Left lobe of liver (tissue), 2 donors: Measurements from ENCODE around the gene TPTE2. TPM values are rescaled to one million over a fixed set of nuclear protein-coding genes. Genes with fewer than 3 reads are reported as not detected.
A peak's percentile ranks its signal among the peaks of the same experiment; 100 is the strongest.
"Not testable (repeated sequence)": the region's sequence is repeated elsewhere in the genome, so short reads cannot be mapped to it uniquely, and the experiment has no call there.

Experiments used
- ATAC-seq: fragments of 200-7000 bp; cut with Tn5 transposase; one replicate; pipeline ENCODE4 v1.9.1; 2020; ENCODE audit warnings: mild to moderate bottlenecking, moderate library complexity
- DNase-seq: peaks from one replicate; pipeline ENCODE4 v3.0.0-alpha.2; 2020; ENCODE audit warnings: low spot score
- total RNA-seq: library from RNA; stranded (reverse); gene quantifications from one replicate; pipeline ENCODE4 v1.2.1, GENCODE V29; 2021
- donor health status: DM: no; HTN: no; CAD: no; lungs with moderate emphysema.
- donor health status: DM: no; HTN: yes; CAD: no.

Gene TPTE2
- not detected for total RNA-seq

DNA sequence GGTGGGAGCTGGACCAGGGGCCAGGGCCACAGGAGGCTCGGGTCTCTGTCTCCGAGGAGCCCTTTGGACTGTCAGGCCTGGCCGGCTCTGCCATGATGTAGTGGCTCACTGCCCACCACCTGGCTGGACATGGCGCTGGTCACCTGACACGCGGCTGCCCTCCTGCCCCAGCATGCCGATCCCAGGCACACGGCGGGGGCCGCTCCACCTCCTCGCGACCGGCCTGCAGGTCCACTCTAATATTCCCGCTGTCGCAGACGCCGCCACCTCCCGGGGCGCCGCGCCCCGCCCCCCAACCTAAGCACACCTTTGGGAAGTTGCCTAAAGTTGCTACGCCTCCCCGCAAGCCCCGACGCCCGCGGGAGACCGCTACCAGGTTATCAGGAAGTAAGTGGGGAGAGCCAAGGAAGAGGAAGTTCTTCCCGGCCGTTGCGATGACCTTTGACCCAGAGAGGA lies at the start of gene TPTE2:
TSS of gene TPTE2 (minus strand) at position 406 of the 456 bp plus-strand sequence. CDS start 58,298 bp downstream, outside the sequence.
- not testable (repeated sequence) for ATAC-seq, DNase-seq

- ATAC-seq: no peak
- no peak for DNase-seq
Observed at GRCh38 chr13:19607523-19608078, 46.3 kb upstream of the TPTE2 start.

GRCh38 chr13:19606737-19607136 lies 45.4 kb upstream of the TPTE2 start:
- DNase-seq (no peak), ATAC-seq (no peak)

DNA sequence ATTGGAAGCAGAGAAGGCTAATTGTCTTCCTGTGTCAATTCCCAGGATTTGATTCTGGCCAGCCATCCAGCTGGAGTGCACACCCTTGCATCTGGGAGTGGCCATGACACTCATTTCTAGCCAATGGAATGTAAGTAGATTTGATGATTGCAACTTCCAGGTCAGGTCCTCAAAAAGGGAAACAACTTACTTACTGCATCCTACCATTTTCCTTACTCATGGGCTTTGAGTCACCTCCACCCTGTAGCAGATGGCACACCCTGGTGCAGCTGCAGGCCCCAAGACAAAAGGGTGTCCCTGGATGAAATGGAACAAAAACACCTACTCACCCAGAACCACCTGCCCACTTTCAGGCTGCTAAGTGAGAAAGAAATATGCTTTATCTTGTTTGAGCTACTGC lies 44.8 kb upstream of the TPTE2 start:
- no peak for ATAC-seq
- no peak for DNase-seq

DNA sequence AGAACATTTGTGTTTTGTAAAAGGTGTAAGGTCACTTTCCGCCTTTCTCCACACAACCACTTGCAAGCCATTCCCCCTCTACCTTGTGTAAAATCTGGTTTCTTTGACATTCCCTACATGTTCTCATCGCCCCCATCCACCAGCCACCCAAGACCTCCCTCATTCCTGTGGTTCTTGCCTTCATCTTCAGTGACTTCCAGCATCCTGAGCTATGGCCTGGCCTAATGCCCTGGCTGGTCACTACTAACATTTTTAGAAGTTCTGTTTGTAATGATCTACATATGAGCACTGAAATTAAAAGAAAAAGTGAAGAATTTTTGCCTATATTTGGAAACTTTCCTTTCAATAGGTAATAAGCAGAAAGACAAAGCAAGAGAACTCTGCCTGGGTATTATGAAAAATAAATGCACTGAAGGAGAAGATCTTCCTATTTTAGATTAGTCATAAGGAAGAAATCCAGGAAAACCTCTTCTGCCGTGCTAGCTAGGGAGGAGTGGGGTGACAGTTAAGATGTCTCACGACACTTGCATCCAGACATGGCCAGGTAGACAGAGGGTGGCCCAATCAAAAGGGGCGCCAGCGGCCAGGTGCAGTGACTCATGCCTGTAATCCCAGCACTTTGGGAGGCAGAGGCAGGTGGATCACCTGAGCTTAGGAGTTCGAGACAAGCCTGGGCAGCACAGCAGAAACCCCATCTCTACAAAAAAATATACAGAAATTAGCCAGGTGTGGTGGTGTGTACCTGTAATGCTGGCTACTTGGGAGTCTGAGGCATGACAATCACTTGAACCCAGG lies 44.0 kb upstream of the TPTE2 start:
- no peak for ATAC-seq
- no peak for DNase-seq

GRCh38 chr13:19604306-19604705 lies 43.0 kb upstream of the TPTE2 start:
- ATAC-seq: no peak
- no peak for DNase-seq

GRCh38 chr13:19601749-19602725 lies 40.7 kb upstream of the TPTE2 start:
- DNase-seq (no peak), ATAC-seq (peak; percentile 82)

GRCh38 chr13:19597523-19597922 lies 36.2 kb upstream of the TPTE2 start:
- DNase-seq (no peak), ATAC-seq (no peak)

- DNase-seq: no peak
- no peak for ATAC-seq
Observed at GRCh38 chr13:19596960-19597361, 35.6 kb upstream of the TPTE2 start.

DNA sequence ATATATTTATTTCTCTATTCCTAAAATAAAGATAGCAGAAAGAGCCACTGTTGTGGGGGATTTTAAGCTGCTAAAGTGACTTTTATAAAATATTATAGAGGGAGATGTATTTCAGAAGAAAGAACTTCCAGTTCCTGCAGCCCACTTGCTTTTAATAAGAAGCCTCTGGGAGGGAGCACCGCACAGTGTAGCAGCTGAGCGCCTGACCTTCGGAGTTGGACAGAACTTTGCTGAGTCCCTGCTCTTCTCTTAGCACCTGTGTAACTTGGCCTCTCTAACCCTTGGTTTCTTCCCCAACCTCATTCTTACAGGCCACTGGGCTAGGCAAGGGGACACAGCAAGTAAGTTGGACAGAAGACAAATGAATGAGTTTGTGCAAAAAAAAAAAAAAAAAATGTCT lies 34.8 kb upstream of the TPTE2 start:
- no peak for ATAC-seq
- DNase-seq: no peak

GRCh38 chr13:19592657-19593180 lies 31.4 kb upstream of the TPTE2 start:
- ATAC-seq: no peak

DNA sequence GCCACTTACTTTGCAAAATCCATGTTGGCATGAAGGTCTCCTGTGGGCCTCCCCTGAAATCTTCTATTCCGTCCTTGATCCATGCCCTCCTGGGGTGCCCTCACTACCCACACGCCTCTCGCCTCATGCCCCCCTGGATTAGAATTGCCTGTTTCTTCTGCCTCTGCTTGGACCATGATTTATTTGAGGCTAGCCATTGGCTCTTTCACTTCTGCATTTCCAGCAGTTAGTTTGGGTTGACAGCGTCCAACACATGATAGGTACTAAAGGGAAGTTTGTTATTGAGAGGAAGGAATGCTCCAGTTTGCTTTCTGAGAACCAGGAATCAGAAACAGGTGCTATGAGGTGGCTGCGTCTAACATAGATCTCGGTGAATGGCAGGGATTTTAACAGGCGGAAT lies 30.5 kb upstream of the TPTE2 start:
- DNase-seq: no peak
- no peak for ATAC-seq

More at GRCh38 chr13:19592657-19593180, 31.4 kb upstream of the TPTE2 start:
- DNase-seq: no peak

GRCh38 chr13:19590423-19590822 lies 29.1 kb upstream of the TPTE2 start:
- no peak for DNase-seq
- no peak for ATAC-seq

- DNase-seq (no peak), ATAC-seq (no peak)
Observed at GRCh38 chr13:19589312-19589711, 28.0 kb upstream of the TPTE2 start.

DNA sequence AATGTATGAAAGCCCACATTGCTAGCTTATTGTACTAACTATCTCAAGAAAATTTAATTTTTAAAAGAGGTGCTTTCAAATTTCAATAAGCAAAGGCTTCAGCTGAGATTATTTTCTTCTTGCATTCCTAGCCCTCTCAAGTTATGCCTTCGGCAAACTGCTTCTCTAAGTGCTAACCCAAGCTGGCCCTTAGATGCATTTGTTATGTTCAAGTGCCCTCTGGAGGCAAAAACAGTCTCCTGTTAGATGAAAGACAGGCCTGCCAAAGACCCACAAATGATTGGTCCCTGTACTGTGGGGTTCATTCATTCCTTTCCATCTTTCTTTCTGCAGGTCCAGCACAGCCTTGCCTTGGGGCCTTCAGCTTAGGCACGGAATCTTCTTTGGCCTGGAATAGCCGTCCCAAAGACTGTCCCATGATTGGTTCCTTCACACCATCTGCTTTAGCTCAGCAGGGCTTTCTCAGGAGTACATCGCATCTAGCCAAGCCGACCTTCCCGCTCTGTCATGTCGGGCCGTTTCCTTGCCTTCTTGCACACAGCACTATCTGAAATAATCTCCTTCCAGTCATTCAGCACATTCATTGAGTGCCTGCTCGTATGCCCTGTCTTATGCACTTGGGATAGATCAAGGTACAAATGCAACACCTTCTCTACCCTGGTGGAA lies 26.4 kb upstream of the TPTE2 start:
- no peak for DNase-seq
- peak; percentile 92 for ATAC-seq

GRCh38 chr13:19586904-19587634 lies 25.7 kb upstream of the TPTE2 start:
- ATAC-seq: peak; percentile 71
- no peak for DNase-seq

DNA sequence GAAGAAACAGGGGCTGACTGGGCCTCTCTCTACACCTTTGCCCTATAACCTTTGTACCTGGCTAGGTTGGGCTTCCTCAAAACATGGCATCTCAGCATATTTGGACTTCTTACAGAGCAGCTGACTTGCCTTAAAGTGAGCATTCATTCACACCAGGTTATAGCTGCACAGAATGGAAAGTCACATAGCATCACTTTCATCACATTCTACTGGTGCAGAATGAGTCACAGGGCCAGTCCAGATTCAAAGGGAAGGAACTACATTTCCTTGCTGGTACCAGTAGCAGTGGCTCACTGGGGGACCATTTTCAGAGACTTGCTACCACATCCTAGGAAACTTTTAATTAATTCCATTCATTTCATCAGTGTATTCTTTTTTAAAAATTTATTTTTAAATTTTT lies 20.3 kb upstream of the TPTE2 start:
- DNase-seq: no peak
- ATAC-seq: no peak

- DNase-seq (no peak), ATAC-seq (peak; percentile 70)
Observed at GRCh38 chr13:19575230-19575629, 13.9 kb upstream of the TPTE2 start.

DNA sequence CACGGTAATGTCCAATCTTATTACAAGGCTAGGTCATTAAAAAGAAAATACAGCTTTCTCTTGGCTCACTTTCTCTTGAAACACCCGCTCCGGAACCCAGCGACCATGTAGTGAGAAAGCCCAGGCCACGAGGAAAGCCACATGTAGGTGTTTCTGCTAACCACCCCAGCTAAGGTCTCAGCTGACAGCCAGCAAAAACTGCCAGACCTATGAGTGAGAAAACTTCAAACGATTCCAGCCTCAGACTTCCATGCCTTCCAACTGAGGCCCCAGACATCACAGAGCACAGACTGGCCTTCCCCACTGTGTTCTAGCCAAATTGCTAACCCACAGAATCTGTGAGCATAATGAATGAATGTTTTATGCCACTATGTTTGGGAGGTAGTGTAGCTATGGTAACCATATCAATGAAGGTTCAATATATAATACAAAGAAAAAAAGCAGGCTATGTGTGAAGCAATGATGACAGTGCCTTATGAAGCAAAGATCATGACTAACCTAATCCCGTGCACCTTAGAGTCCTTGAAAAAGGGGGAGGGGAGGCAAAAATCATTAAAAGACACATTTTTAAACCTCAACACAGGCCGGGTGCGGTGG lies 11.9 kb upstream of the TPTE2 start:
- ATAC-seq (no peak), DNase-seq (no peak)
